HL-60 (cell line): ENCODE results near the gene FGGY.

ENCODE experiments used
- DNase-seq, 2 experiments: peaks; one replicate each; pipeline ENCODE4 v3.0.0-alpha.2; 2010 to 2020; ENCODE audit warnings: low read depth in 1 of 2, low spot score in 1 of 2
- H3K27ac ChIP-seq: fragments of 250-450 bp; sonication (Bioruptor Pico); replicated peaks from 2 replicates; pipeline ENCODE4 v1.5.1; 2020; ENCODE audit warnings: mild to moderate bottlenecking, moderate library complexity
- H3K27me3 ChIP-seq: fragments of 250-450 bp; sonication (Bioruptor Pico); 2 replicates; pipeline ENCODE4 v1.5.1; 2021; ENCODE audit warnings: mild to moderate bottlenecking, moderate library complexity; ENCODE audit not compliant: insufficient read depth, poor library complexity, severe bottlenecking
- H3K4me3 ChIP-seq: replicated peaks from 2 replicates; pipeline ENCODE4 v1.5.1; 2011; ENCODE audit warnings: mild to moderate bottlenecking, control low read depth, low read length; ENCODE audit not compliant: insufficient read depth
- GABPA ChIP-seq: IDR thresholded peaks from 2 replicates; pipeline ENCODE4 v1.6.1; 2012; ENCODE audit warnings: low read depth
- POLR2AphosphoS5 ChIP-seq: IDR thresholded peaks from 2 replicates; pipeline ENCODE4 v1.6.1; 2012; ENCODE audit warnings: low read depth
- SPI1 ChIP-seq: IDR thresholded peaks from 2 replicates; pipeline ENCODE4 v1.6.1; 2012; ENCODE audit warnings: low read depth, mild to moderate bottlenecking, borderline replicate concordance
- TF ChIP-seq, protein P1 (sequence below): IDR thresholded peaks from 2 replicates; pipeline ENCODE4 v1.6.1; 2012; ENCODE audit warnings: low read depth; ENCODE audit not compliant: insufficient replicate concordance
- TF ChIP-seq, protein P2 (sequence below): IDR thresholded peaks from one replicate; pipeline ENCODE4 v1.5.1; 2011; ENCODE audit warnings: low read length, control low read depth, inconsistent platforms; ENCODE audit not compliant: insufficient read depth

FGGY gene

GRCh38 chr1:59653968-59654367 is 357.1 kb downstream of the FGGY start:
- TF ChIP-seq GABPA (no peak), POLR2AphosphoS5 (no peak), SPI1 (no peak)
- TF ChIP-seq, protein P1, sequence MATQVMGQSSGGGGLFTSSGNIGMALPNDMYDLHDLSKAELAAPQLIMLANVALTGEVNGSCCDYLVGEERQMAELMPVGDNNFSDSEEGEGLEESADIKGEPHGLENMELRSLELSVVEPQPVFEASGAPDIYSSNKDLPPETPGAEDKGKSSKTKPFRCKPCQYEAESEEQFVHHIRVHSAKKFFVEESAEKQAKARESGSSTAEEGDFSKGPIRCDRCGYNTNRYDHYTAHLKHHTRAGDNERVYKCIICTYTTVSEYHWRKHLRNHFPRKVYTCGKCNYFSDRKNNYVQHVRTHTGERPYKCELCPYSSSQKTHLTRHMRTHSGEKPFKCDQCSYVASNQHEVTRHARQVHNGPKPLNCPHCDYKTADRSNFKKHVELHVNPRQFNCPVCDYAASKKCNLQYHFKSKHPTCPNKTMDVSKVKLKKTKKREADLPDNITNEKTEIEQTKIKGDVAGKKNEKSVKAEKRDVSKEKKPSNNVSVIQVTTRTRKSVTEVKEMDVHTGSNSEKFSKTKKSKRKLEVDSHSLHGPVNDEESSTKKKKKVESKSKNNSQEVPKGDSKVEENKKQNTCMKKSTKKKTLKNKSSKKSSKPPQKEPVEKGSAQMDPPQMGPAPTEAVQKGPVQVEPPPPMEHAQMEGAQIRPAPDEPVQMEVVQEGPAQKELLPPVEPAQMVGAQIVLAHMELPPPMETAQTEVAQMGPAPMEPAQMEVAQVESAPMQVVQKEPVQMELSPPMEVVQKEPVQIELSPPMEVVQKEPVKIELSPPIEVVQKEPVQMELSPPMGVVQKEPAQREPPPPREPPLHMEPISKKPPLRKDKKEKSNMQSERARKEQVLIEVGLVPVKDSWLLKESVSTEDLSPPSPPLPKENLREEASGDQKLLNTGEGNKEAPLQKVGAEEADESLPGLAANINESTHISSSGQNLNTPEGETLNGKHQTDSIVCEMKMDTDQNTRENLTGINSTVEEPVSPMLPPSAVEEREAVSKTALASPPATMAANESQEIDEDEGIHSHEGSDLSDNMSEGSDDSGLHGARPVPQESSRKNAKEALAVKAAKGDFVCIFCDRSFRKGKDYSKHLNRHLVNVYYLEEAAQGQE, result no peak
- TF ChIP-seq, protein P2, sequence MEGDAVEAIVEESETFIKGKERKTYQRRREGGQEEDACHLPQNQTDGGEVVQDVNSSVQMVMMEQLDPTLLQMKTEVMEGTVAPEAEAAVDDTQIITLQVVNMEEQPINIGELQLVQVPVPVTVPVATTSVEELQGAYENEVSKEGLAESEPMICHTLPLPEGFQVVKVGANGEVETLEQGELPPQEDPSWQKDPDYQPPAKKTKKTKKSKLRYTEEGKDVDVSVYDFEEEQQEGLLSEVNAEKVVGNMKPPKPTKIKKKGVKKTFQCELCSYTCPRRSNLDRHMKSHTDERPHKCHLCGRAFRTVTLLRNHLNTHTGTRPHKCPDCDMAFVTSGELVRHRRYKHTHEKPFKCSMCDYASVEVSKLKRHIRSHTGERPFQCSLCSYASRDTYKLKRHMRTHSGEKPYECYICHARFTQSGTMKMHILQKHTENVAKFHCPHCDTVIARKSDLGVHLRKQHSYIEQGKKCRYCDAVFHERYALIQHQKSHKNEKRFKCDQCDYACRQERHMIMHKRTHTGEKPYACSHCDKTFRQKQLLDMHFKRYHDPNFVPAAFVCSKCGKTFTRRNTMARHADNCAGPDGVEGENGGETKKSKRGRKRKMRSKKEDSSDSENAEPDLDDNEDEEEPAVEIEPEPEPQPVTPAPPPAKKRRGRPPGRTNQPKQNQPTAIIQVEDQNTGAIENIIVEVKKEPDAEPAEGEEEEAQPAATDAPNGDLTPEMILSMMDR, result no peak
- no peak for DNase-seq
- Histone ChIP-seq H3K27ac (no peak overlapping the region), H3K4me3 (no peak overlapping the region), H3K27me3 (no peaks in the 10 kb centered on the region)

GRCh38 chr1:59657873-59658465 is 361.1 kb downstream of the FGGY start:
- no peak for TF ChIP-seq POLR2AphosphoS5
- no peak for TF ChIP-seq SPI1
- TF ChIP-seq, protein P1, result no peak
- TF ChIP-seq, protein P2, result no peak
- TF ChIP-seq GABPA, result no peak
- Histone ChIP-seq H3K4me3 (no peak overlapping the region), H3K27ac (no peak overlapping the region), H3K27me3 (no peaks in the 10 kb centered on the region)
- no peak for DNase-seq

GRCh38 chr1:59664166-59664565 is 367.3 kb downstream of the FGGY start:
- H3K27me3 ChIP-seq, result no peaks in the 10 kb centered on the region
- H3K4me3 ChIP-seq, result no peak overlapping the region
- TF ChIP-seq, protein P1, result no peak
- TF ChIP-seq, protein P2, result no peak
- TF ChIP-seq GABPA, result no peak
- DNase-seq, result no peak
- no peak overlapping the region for H3K27ac ChIP-seq
